GM18858 (cell line): ENCODE results near the gene IL6R.
"Not testable (repeated sequence)": the region's sequence is repeated elsewhere in the genome, so short reads cannot be mapped to it uniquely, and the experiment has no call there.

Experiments used
- ATAC-seq: cut with Tn5 transposase; IDR thresholded peaks from one replicate; pipeline ENCODE4 v1.9.1; 2021; ENCODE audit not compliant: unreplicated experiment

Gene IL6R

GRCh38 chr1:154479764-154480421 lies 74.8 kb downstream of the IL6R start:
- ATAC-seq, result no peak

GRCh38 chr1:154481053-154481452 lies 75.9 kb downstream of the IL6R start:
- ATAC-seq, result no peak

GRCh38 chr1:154483941-154484803 lies 79.0 kb downstream of the IL6R start:
- ATAC-seq, result no peak

GRCh38 chr1:154485106-154485505 lies 80.0 kb downstream of the IL6R start:
- ATAC-seq, result no peak

GRCh38 chr1:154485910-154486496 lies 80.9 kb downstream of the IL6R start:
- no peak for ATAC-seq

- not testable (repeated sequence) for ATAC-seq
Observed at GRCh38 chr1:154486756-154487155, 81.6 kb downstream of the IL6R start.

GRCh38 chr1:154488922-154489321 lies 83.8 kb downstream of the IL6R start:
- ATAC-seq, result no peak

GRCh38 chr1:154489695-154490274 lies 84.6 kb downstream of the IL6R start:
- no peak for ATAC-seq

- no peak for ATAC-seq
Observed at GRCh38 chr1:154490317-154490716, 85.2 kb downstream of the IL6R start.

- ATAC-seq, result no peak
Observed at GRCh38 chr1:154492115-154492514, 87.0 kb downstream of the IL6R start.

GRCh38 chr1:154493276-154493675 lies 88.1 kb downstream of the IL6R start:
- no peak for ATAC-seq

GRCh38 chr1:154495496-154496273 lies 90.5 kb downstream of the IL6R start:
- ATAC-seq, result no peak

- ATAC-seq, result no peak
Observed at GRCh38 chr1:154496383-154496782, 91.2 kb downstream of the IL6R start.

- no peak for ATAC-seq
Observed at GRCh38 chr1:154497026-154497806, 92.1 kb downstream of the IL6R start.

- ATAC-seq, result no peak
Observed at GRCh38 chr1:154499446-154499845, 94.3 kb downstream of the IL6R start.

GRCh38 chr1:154500533-154500932 lies 95.4 kb downstream of the IL6R start:
- no peak for ATAC-seq

GRCh38 chr1:154501423-154502065 lies 96.4 kb downstream of the IL6R start:
- ATAC-seq, result no peak

- no peak for ATAC-seq
Observed at GRCh38 chr1:154502066-154502743, 97.1 kb downstream of the IL6R start, which contains the start of the genes SHE and TDRD10. Gene SHE (minus strand): TSS chr1:154502412. CDS start chr1:154502026, 386 bp downstream. Gene TDRD10 (plus strand): TSS chr1:154502219. CDS start chr1:154506904, 4,685 bp downstream.

- ATAC-seq, result no peak
Observed at GRCh38 chr1:154502744-154503115, 97.6 kb downstream of the IL6R start.
